GM18520 (cell line): Measurements from ENCODE around the gene CLK2.

ENCODE experiments used
- ATAC-seq: cut with Tn5 transposase; IDR thresholded peaks from one replicate; pipeline ENCODE4 v1.9.1; 2021; ENCODE audit not compliant: unreplicated experiment

CLK2 gene

GRCh38 chr1:155273343-155274245 lies at the start of gene CLK2:
Gene CLK2, minus strand, starts transcription at chr1:155273504. Its CDS starts 2,527 bp downstream, at chr1:155270977.
- peak; percentile 83 for ATAC-seq

- no peak for ATAC-seq
Measured at GRCh38 chr1:155322571-155322952, 49.3 kb upstream of the CLK2 start.

- no peak for ATAC-seq
Measured at GRCh38 chr1:155321639-155322503, 48.6 kb upstream of the CLK2 start.

DNA sequence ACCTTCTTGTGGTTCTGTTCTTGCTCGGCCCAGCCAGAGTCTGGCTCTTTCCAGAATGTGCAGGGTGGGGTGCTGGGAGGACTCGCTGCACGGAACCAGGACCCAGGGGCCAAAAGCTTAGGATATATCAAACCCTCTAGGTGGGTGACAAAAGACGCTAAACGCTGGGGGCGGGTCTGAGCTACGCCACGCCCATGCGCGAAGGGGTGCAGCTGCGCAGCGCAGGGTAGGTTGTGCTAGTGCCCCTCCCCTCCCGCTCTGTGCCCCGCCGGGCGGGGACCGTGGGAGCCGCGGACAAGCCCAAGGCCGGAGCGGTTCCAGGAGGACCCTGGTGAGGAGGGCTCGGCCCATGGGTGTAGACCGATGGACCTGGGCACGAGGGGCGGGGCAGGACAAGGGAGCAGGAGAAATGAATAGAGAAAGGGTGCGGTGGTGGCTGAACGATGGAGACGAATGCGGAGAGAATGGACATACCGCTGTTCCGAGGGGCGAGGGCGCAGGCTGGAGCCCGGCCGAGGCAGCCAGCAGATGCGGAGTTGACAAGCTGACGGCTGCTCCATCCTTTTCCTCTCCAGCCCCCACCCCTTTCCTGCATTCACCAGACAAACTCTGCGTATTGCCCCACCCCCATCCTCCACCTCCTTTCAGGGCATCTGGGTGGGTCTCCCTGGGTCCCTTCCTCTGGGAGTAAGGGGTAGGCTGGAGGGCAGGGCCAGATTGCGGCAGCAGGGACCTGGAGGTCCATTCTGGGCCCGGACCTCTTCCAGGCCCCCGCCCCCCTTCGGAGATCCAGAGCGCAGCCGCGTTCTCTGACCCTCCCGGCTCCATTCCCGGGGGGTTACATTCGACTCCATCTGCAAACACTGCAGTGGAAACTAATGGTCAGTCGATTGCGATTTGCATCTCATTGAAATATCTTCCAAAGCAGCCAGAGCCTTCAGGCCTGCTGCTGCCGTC lies 47.6 kb upstream of the CLK2 start, which contains the start of gene RUSC1:
Gene RUSC1, plus strand, starts transcription at position 234 of the 957 bp plus-strand sequence. CDS start 880 bp downstream, outside the sequence.
- no peak for ATAC-seq

DNA sequence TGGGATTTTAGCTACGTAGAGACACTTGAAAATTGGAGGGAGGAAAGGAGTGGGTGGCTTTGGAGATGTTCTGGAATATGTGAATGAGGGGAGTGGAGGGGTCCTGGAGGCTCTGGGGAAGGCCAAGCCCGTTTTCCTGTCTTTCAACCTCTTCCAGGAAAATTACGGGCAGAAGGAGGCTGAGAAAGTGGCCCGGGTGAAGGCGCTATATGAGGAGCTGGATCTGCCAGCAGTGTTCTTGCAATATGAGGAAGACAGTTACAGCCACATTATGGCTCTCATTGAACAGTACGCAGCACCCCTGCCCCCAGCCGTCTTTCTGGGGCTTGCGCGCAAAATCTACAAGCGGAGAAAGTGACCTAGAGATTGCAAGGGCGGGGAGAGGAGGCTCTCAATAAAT lies 46.9 kb upstream of the CLK2 start:
- ATAC-seq, result no peak

- ATAC-seq, result no peak
Measured at GRCh38 chr1:155319536-155319935, 46.2 kb upstream of the CLK2 start.

DNA sequence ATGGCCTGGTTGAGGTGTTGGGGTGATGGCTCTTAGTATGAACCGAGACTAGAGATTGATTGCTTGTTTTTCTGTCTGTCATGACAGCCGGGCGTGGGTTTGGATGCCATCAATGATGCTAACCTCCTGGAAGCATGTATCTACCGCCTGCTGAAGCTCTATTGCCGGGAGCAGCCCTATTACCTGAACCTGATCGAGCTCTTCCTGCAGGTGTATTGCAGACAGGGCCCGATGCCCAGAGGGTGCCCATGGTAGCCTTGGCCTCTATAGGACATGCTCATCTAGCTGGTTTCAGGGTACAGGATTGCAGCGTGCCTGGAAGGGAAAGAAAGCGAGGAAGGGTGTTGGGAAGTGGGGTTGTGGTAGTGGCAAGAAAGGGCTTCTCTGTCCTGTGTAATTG lies 44.8 kb upstream of the CLK2 start:
- ATAC-seq, result no peak

DNA sequence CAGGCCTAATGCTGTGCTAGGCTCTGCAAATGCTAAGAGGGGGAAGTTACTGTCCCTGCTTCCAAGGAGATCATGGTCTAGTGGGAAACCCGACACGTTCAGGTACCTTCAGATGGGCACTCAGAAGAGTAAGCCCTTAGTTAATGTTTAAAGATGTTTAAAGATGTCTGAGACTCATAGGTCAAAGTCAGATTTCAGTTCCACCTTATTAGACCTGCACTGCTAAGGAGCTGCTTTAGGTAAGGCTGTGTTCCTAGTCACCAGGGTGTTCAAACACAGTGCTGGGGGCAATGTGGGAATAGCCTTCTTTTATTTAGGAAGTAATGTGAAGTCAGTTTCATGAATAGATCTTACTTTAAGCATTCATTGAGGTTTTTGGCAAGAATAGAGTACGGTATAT lies 43.6 kb upstream of the CLK2 start:
- no peak for ATAC-seq

GRCh38 chr1:155313261-155313660 lies 40.0 kb upstream of the CLK2 start:
- no peak for ATAC-seq

DNA sequence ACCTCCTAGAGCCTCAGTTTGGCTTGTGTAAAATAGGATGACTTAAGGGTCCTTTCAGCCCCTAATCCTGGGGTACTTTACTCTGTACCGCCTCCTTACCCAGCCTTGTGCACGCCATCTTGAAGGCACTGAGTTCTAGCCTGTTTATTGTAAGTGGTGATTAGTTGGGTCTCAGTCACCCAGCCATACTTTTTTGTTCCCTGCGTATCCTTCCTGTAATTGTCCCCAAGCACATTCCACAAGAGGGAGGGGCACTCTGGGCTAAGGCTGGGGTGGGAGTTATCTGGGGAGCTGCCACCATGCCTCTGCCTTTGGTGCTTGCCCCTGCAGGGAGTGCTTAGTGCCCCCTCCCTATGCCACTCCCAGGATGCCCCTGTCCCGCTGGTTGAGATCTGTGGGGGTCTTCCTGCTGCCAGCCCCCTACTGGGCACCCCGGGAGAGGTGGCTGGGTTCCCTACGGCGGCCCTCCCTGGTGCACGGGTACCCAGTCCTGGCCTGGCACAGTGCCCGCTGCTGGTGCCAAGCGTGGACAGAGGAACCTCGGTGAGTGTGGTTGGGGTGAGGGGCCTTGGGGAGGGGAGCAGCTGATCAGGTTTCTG lies 36.2 kb upstream of the CLK2 start:
- no peak for ATAC-seq

DNA sequence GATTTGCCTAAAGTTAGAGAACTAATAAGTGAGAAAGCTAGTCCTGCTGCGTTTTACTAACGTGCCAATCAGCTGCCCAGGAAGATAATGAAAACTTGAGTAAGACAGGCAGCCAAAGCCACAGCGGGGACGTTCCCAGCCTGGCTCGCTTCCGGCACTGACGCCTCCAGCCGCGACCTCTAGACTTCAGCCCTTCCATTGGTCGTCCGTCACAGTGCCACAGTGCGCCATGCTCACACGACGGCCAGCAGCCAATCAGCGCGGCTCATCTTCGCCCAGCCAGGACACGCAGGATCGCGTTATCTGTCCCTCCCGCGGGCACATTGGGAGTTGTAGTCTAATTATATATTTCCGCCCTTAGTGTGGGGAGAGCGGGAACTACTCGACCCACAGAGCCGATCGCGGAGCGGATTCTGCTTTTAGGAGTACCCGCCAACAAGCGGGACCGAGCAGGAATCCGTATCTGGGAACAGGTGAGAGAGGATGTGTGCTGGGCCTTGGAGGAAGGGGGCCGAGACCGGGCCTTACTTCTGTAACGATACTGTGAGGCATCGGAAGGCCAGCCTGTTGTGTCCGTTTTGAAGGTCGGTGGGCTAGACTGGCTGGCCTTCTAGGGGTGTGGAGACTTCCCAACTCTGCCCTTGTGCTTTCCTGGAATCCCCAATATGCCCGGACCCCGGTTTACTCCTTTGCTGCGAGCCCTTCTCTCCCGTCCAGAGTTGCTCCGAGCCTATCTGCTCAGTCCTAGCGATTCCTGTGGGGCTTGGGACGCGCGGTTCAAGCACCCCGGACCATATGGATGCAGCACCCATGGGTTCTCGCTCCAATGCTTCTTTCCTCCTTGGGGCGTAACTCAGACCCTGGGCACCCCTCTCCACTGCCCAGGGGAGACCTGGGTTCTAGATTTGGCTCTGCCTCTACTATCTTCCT lies 35.5 kb upstream of the CLK2 start, which contains the start of gene FDPS:
Gene FDPS, plus strand, starts transcription at position 374 of the 930 bp plus-strand sequence. CDS start 924 bp downstream, outside the sequence.
- ATAC-seq, result peak; percentile 96

- no peak for ATAC-seq
Measured at GRCh38 chr1:155307247-155307740, 34.0 kb upstream of the CLK2 start.

GRCh38 chr1:155305881-155306391 lies 32.6 kb upstream of the CLK2 start:
- no peak for ATAC-seq

- ATAC-seq, result no peak
Measured at GRCh38 chr1:155304558-155305063, 31.3 kb upstream of the CLK2 start.

DNA sequence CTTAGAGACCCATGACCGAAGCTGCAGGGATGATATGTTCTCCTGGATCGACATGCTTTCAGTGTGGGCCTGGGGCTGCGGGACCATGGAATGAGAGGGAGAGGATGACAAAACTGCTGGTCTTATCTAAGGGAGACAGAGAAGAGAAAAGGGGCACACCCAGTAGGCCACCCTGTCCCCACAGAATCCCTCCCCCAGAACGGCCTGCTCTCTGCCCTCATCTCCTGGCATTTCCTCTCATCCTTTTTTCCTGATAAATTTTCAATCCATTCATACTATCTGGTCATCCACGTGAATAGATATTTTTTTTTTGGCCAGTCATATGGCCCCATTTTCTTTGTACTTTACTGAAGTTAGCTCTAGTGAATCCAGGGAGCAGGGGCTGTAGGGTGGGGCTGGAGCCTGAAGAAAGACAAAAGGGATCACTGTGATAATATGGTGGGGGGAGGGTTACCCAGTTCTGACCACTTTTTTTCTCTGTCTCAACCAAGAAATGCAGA lies 28.1 kb upstream of the CLK2 start, which contains the start of gene PKLR:
Gene PKLR, minus strand, starts transcription at position 97 of the 500 bp plus-strand sequence. Its CDS starts 43 bp downstream, at position 54.
- no peak for ATAC-seq

GRCh38 chr1:155300553-155301329 lies 27.4 kb upstream of the CLK2 start:
- ATAC-seq, result no peak

- ATAC-seq, result no peak
Measured at GRCh38 chr1:155300024-155300423, 26.7 kb upstream of the CLK2 start.
